H54 (cell line): ENCODE measurements around the gene IFNAR1.
A peak's percentile ranks its signal among the peaks of the same experiment; 100 is the strongest.

Experiments used
- DNase-seq: peaks from one replicate; pipeline ENCODE4 v3.0.0; 2011; ENCODE audit warnings: low spot score, mixed read lengths; ENCODE audit not compliant: insufficient read length
- FAIRE-seq: peaks from 3 replicates; lab custom pipeline; 2011; peaks lifted over from hg19 to GRCh38; lab: Jason Lieb, UNC
- POLR2A ChIP-seq: IDR thresholded peaks from 2 replicates; pipeline ENCODE4 v1.6.1; 2011; ENCODE audit warnings: low read depth, mild to moderate bottlenecking, low read length

IFNAR1 gene

DNA sequence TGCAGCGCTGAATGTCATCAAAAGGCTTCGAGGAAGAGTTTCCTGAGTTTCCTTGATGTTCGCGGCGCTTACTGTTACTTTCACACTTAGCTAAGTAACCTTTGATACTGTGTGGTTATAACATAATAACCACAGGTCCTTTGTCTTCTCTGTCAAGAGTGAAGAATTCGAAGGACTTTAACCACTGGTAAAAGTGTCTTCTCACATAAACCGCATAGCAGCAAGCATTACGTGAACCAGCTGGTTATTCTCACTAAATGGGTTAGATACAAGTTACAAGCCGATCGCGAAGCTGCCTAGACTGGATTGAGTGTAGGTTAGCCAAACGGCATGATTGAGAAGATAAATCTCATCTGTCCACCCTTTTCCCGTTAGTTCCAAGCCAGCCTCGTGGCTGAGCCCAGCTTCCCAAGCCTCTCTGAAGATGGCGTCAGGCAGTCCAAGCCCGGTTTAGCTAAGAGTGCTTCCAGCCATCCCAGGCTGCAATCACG is 60.1 kb downstream of the IFNAR1 start:
- FAIRE-seq (no peak), DNase-seq (no peak)
- no peak for TF ChIP-seq POLR2A

DNA sequence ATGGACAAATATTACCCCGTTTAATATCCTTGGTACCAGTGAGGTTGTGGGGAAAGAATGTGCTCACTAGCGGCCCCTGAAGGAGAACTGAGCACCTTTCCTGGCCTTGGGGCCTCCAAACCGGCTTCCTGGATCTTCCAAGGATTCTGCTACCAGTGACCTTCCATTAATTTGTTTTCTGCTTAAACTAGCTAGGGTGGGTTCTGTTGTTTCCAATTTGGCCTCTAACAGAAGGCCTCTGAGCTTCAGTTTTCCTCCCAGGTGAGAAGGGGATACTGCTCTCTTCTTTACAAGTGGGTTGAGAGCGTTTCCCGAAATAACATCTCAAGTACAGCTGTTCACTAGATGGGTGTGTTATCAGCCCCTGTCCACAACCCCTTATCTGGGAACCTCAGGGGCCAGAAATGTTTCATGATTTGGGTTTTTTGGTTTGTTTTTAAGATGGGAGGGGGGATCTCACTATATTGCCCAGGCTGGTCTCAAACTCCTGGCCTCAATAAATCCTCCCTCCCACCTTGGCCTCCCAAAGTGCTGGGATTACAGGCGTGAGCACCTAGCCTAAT is 61.5 kb downstream of the IFNAR1 start:
- no peak for FAIRE-seq
- no peak for TF ChIP-seq POLR2A
- no peak for DNase-seq

DNA sequence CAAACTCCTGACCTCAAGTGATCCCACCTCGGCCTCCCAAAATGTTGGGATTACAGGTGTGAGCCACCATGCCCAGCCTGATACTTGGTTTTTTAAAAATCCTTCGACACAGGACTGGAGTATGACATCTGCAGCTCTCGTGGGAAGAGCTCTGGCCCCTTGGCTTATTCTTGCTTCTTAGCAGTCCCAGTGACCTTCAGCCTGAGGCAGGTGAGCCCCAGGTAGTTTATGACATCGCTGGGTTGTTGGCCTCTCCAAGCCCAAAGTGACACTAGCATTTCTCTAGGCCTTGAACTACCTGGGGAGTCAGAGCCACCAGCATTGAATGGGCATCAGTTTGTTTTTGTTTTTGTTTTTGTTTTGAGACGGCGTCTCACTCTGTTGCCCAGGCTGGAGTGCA is 62.5 kb downstream of the IFNAR1 start:
- no peak for TF ChIP-seq POLR2A
- FAIRE-seq (no peak), DNase-seq (no peak)

DNA sequence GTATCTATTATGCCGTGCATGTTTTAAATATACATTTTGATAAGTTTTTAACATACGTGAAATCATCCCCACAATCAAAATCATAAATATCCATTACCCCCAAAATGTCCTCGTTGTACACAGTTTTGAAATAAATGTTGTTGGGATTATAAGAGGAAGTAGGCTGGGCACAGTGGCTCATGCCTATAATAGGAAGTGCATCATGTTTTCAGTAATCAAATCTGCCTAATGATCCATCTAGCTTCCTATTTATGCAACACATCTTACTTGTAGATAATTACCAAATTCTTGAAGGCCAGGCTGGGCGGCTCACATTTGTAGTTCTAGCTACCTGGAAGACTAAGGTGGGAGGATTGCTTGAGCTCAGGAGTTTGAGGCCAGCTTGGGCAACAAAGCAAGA is 63.4 kb downstream of the IFNAR1 start:
- no peak for TF ChIP-seq POLR2A
- FAIRE-seq (no peak), DNase-seq (no peak)

DNA sequence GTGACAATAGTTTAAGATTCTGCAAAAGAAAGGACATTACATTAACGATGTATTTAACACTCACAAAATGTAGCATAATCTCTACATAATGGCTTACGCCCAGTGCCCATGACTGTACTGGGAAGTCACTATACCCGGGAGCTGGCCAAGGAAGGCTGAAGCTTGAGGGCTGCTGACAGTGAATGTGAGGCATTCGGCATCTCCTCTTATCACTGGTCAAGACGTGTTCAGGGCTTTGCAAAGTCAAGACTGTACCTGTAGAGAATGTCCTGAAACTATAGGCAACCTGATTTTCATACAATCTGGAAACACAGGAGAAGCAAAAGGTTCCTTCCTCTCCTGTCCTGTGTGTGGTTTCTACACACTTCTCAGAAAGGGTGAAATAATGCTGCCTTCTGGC is 65.7 kb downstream of the IFNAR1 start:
- DNase-seq (no peak), FAIRE-seq (no peak)
- TF ChIP-seq POLR2A: no peak

DNA sequence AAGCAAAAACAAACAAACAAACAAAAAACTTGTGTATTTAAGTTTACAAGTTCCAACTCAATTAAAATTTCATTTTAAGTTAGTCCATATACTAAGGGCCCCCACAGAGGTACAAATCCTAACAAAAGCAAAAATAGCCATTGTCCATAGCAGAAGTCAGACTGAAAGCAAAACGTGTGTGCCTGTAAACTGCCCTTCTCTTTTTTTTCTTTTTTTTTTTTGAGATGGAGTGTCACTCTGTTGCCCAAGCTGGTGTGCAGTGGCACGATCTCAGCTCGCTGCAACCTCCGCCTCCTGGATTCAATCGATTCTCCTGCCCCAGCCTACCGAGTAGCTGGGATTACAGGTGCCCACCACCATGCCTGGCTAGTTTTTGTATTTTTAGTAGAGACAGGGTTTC is 66.9 kb downstream of the IFNAR1 start:
- DNase-seq (no peak), FAIRE-seq (no peak)
- no peak for TF ChIP-seq POLR2A

DNA sequence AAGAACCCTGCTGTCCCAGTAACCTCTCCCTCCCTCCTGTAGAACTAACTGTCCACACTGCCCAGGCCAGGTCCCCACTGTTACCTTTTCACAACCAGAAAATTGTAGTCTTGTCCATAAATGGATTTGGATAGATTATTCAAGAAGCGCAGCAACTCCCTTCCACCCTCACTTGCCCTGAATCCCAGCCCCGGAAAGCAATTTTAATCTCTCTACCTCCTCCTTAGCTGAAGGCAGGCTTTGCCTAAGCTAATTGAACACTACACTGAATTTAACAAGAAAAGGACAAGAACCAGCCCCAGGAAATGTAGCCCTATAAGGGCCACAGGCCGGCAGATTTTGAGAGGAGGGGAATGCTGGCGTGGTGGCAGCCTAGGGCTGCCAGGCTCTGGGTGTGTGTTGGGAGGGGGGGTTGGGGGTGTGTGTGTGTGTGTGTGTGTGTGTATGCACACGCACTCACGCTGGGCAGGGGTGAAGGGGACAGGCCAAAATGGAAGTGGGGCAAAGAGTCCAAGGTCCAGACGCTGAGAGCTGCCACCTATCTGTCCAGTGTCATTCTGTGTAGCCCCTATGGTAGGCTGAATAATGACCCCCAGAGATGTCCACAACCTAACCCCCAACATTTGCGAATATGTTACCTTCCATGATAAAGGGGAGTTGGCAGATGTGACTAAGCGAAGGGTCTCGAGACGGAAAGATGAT is 67.7 kb downstream of the IFNAR1 start:
- FAIRE-seq: no peak
- no peak for TF ChIP-seq POLR2A
- no peak for DNase-seq

DNA sequence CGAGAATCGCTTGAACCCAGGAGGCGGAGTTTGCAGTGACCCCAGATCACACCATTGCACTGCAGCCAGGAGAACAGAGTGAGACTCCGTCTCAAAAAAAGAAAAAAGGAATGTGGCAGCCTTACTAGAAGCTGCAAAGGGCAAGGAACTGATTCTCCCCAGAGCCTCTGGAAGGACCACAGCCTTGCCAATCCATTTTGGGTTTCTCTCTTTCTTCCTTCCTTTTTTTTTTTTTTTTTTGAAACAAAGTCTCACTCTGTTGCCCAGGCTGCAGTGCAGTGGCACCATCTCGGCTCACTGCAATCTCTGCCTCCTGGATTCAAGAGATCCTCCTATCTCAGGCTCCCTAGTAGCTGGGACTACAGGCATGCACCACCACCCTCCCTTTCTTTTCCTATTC is 68.6 kb downstream of the IFNAR1 start:
- no peak for DNase-seq
- TF ChIP-seq POLR2A: no peak
- no peak for FAIRE-seq

DNA sequence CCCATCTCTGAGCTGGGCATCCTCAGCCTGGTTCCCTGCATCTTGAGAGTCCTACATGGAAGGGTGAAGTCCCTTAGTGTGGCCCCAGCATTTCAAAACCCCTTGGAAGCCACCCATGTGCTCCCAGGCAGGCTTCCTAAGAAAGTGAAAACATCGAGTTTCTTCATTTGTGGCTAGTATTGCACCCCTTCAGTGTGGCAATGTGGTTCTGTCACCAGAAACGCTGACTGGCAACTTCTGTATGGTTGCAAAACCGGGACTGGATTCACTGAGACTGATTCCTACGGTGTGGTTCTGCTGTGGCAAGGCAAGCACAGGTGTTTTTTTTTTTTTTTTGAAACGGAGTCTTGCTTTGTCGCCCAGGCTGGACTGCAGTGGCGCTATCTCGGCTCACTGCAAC is 69.5 kb downstream of the IFNAR1 start:
- DNase-seq (no peak), FAIRE-seq (no peak)
- TF ChIP-seq POLR2A: no peak

DNA sequence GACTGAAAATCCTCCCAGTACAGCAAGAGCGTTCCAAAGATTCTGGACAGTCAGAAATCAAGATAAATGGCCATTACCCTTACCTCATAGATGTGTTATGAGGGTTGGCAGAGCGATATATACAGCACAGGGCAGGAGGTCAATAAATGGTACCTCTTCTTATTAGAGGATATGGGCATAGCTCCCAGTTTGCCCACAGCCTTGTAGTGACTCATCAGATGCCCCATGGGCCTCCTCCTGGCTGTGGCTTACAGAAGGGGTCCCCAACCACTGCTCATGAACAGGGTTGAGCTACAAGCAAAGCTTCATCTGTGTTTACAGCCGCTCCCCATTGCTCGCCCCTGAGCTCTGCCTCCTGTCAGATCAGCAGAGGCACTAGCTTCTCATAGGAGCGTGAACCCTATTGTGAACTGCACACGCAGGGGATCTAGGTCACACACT is 71.1 kb downstream of the IFNAR1 start:
- FAIRE-seq: peak; percentile 43
- no peak for TF ChIP-seq POLR2A

DNA sequence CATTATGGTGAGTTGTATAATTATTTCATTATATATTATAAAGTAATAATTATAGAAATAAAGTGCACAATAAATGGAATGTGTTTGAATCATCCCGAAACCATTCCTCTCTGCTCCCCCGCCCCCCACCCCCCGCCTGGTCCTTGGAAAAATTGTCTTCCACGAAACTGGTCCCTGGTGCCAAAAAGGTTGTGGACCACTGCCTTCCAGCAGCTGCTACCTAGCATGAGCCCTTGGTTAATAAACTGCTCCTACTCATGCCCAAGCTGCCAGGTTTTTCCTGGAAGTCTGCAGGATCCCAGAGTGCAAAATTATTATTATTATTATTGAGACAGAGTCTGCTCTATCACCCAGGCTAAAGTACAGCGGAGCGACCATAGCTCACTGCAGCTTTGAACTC is 71.7 kb downstream of the IFNAR1 start:
- FAIRE-seq (no peak), DNase-seq (no peak)
- no peak for TF ChIP-seq POLR2A

More for the DNA sequence above, 71.1 kb downstream of the IFNAR1 start:
- peak; percentile 78 for DNase-seq

DNA sequence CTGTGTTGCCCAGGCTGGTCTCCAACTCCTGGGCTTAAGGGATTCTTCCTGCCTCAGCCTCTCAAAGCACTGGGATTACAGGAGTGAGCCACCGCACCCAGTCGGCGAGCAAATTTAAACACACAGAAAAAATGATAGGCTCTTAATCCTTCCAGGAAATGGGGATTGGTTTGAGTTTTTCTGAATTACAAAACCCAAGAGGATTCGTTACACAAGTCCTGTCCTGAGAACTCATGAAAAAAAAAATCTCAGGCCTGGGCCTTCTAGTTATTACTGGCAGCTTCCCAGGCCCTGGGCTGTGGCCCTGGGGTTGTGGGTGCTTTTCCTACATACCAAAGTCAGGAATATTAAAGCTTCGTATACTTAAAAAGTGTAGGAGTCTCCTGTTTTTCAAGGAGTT is 72.2 kb downstream of the IFNAR1 start:
- no peak for TF ChIP-seq POLR2A
- DNase-seq: no peak
- FAIRE-seq: no peak

DNA sequence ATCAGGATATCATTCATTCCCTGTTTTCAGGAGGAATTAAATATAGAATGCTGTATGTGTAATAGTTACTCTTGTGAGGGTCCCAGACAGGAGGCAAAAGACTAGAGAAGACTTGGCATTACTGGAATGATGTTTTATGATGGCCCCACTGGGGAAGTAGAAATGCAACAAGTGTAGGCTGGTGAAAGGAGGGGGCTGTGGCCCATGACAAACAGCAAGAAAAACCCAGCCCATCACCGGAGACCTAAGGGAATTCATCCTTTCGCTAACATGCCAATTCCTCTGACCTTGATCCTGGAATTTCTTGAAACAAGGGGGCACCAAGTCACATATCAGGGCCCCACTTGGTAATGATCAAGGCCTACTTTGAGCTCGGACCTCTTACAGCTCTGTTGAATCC is 72.9 kb downstream of the IFNAR1 start:
- FAIRE-seq (no peak), DNase-seq (no peak)
- no peak for TF ChIP-seq POLR2A

DNA sequence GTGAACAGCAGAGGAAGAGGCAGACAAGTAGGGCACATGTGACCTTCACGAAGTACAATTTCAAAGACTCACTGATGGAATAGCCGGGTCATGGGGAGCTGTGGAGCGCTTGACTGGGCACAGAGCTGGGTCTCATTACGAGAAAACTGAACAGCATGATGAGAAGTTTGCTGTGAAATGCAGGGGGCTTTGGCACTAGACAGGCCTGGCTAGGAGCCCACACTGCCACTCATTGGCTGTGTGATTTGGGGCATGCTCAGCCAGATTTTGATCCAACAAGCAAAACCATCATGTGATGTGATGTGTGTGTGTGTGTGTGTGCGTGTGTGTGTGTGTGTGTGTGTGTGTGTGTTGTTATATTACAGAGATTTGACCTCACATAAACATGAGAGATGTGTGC is 73.6 kb downstream of the IFNAR1 start:
- DNase-seq (no peak), FAIRE-seq (no peak)
- TF ChIP-seq POLR2A: no peak

DNA sequence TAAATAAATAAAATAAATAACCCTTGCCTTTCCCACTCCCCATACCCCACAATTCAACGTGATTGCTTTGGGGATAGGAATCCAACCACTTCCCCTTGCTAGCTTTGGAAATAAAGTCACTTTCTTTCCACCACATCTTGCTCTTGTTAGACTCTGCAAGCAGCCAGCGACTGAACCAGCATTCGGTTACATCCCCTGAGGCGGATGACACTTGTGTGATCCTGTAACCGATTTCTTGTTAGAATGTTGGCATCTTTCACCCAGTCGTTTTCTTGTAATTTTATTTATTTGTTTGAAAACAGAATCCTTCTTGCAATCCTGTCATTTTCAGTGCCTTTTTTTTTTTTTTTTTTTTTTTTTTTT is 76.8 kb downstream of the IFNAR1 start:
- FAIRE-seq: no peak
- no peak for DNase-seq
- TF ChIP-seq POLR2A: no peak
